HG03565 (cell line): Measurements from ENCODE around the gene RAF1.
"Not testable (repeated sequence)": the region's sequence is repeated elsewhere in the genome, so short reads cannot be mapped to it uniquely, and the experiment has no call there.

ENCODE experiments used
- ATAC-seq: cut with Tn5 transposase; IDR thresholded peaks from one replicate; pipeline ENCODE4 v1.9.1; 2021; ENCODE audit warnings: mild to moderate bottlenecking, moderate library complexity; ENCODE audit not compliant: unreplicated experiment

The RAF1 gene

DNA sequence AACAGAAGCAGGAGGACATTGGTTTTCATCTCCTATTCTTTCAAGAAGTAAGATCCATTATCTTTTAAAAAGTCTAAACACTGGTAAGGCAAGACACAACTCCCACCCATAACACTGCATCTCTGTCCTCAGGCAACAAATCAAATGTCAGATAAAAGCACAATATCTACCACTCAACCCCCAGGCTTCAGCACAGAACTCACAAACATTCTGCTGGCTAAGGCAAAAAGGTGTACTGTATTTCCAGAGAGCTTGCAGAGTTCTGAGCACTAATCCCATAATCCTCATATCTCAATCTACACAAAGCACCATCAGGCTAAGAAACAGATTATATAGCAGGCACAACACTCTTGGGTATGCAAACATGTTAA is 20.9 kb downstream of the RAF1 start:
- no peak for ATAC-seq

DNA sequence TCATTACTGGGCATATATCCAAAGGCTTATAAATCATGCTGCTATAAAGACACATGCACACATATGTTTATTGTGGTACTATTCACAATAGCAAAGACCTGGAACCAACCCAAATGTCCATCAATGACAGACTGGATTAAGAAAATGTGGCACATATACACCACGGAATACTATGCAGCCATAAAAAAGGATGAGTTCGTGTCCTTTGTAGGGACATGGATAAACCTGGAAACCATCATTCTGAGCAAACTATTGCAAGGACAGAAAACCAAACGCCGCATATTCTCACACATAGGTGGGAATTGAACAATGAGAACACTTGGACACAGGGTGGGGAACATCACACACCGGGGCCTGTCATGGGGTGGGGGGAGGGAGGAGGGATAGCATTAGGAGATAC is 23.1 kb downstream of the RAF1 start:
- ATAC-seq, result not testable (repeated sequence)

DNA sequence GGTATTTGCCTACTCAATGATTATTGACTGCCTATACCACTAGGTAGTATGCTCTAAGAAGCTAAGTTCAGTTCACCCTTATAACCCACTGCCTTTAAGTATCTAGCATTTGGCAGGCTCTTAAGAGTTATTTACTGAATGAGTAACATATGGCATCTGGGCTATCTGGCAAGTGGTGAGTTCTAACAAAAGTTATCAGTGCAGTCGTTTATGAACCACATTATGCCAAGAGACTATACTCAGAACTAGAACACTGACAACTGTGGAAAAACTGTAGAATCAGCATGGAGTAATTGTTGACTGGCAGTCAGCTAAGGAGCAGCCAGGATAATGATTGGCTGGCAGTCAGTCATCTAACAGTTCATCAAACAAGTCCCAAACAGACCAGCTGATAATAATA is 25.8 kb downstream of the RAF1 start:
- ATAC-seq, result no peak

DNA sequence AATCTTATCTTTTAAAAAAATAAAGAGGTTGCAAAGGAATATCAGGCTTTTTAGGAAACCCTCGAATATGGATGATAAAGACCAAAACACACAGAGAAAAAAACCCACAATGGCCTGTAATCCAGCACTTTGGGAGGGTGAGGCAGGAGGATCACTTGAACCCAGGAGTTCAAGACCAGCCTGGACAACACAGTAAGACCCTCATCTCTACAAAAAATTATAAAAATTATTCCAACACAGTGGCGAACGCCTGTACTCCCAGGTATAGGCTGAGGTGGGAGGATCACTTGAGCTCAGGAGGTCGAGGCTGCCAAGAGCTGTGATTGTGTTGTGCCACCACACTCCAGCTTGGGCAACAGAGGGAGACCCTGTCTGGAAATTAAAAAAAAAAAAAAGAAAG is 30.8 kb downstream of the RAF1 start:
- ATAC-seq, result no peak

DNA sequence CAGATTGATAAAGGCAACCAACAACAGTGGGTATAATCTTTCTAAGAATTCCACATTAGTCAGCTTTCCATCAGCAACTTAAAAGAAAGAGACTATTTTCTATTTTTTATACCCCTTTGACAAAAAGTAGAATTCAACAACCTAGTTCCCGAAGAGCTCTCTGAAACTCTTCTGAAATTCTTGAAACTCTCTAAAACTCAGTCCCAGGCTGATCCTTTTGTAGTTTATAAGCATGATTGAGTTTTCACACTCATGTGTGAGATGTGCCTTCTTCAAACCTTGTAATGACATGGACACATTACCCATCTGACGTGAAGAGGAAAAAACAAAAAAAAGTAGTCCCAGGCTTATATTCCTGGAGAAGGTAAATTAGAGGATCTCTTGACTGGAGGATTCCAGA is 31.4 kb downstream of the RAF1 start:
- ATAC-seq, result no peak

DNA sequence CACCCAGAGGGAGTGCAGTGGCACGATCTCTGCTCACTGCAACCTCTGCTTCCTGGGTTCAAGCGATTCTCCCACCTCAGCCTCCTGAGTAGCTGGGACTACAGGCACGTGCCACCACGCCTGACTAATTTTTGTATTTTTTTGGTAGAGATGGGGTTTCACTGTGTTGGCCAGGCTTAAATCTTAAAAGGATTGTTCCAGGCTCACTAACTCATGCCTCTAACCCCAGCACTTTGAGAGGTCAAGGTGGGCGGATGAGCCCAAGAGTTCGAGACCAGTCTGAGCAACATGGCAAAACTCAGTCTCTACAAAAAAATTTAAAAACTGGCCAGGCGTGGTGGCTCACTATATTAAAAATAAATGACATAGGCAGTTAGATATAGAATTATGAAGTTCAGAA is 33.1 kb downstream of the RAF1 start:
- ATAC-seq, result not testable (repeated sequence)

DNA sequence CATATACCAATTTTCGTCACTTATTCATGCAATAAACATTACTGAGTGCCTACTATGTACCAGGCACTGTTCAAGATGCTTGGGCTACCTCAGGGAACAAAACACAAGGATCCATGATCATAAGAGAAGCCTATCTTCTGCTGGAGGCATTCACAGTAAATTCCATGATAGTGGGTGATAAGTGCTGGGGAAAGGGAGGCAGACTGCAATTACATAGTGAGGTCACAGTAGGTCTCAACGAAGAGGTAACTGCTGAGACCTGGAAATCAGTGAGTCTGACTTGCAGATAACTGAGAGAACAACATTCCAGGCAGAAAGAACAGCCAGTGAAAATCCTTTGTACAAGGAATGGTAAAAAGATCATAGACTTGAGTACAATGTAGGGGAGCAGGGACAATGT is 33.6 kb downstream of the RAF1 start:
- ATAC-seq, result no peak

DNA sequence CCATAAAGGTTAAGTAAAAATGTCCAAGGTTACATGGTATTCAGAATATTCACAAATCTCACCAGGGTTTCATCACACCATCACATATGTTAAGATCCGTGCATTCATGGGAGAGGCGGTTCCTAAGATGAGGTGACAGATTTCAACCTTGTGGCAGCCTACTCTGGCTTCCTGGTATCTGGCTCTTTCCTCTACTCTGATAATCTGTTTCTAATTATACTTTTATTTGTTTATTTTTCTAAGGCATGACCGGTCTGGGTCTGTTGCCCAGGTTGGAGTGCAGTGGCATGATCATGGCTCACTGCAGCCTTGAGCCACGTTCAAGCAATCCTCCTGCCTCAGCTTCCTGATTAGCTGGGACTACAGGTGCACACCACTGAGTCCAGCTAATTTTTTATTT is 34.4 kb downstream of the RAF1 start:
- no peak for ATAC-seq

DNA sequence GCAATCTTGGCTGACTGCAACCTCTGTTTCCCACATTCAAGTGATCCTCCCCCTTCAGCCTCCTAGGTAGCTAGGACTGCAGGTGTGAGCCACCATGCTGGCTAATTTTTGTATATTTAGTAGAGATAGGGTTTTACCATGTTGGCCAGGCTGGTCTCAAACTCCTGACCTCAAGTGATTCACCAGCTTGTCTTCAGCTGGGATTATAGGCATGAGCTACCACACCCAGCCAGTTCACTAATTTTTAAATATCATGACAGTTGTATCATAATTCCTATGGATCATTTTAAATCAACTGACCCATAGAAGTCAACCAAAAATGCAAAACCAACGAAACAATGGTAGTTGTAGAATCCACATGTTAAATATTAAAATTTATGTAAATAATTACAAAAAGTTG is 35.1 kb downstream of the RAF1 start:
- no peak for ATAC-seq

DNA sequence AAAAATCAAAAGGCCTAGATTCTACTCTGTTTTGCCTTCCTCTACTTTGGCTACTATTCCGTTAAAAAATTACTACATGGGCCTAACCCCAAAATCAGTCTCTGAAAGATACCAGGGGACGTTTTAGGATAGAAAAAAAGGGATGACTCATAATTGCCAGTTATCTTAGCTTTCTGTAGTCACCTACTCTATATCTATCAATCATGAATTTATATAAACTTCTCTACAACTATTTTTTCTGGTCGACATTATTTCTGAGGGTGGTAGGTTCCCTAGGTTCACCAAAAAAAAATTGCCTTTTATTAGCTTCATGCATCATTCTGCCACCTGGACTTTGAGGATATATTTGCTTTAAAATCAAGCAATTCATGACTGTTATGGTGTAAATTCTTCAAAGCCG is 36.5 kb downstream of the RAF1 start:
- no peak for ATAC-seq

DNA sequence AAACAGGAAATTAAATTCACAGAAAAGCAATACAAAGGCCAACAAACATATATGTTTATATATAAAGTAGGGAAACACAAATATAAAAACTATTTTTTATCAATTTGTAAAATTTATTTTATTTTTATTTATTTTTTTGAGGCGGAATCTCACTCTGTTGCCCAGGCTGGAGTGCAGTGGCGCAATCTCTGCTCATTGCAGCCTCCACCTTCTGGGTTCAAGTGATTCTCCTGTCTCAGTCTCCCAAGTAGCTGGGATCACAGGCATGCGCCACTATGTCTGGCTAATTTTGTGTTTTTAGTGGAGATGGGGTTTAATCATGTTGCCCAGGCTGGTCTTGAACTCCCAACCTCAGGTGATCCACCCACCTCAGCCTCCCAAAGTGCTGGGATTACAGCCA is 39.0 kb downstream of the RAF1 start:
- ATAC-seq, result not testable (repeated sequence)

DNA sequence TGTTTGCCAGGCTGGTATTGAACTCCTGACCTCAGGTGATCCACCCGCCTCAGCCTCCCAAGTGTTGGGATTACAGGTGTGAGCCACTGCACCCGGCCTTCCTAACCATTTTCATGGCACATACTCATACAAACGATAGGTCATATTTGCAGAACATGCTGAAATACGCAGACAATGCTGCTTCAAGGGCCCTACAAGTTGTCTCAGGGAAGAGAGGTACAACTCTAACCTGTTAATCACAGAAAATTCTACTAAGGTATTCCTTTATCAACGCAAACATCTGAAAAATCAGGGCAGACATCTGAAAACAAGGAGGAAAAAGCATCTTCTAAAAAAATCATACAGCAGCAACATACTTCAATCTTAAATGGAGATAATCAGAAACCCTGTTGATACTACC is 39.9 kb downstream of the RAF1 start:
- no peak for ATAC-seq

DNA sequence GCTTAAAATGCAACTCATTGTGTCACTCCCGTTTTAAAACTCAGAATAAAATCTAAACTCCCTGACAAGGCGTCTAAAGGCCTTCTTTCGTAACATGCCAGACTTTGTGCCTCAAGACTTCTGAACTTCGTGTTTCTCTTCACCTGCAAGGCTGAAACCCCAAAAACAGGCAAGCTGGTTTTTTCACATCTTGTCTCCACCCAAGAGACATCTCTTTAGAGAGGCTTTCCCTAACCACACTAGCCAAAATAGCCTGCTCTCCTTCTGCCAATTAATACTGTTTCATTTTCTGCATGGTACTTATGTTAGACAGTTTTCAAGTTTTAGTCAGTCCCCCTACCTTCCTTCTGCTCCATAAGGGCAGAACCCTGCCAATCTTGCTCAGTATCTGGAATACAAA is 41.6 kb downstream of the RAF1 start:
- ATAC-seq, result no peak

DNA sequence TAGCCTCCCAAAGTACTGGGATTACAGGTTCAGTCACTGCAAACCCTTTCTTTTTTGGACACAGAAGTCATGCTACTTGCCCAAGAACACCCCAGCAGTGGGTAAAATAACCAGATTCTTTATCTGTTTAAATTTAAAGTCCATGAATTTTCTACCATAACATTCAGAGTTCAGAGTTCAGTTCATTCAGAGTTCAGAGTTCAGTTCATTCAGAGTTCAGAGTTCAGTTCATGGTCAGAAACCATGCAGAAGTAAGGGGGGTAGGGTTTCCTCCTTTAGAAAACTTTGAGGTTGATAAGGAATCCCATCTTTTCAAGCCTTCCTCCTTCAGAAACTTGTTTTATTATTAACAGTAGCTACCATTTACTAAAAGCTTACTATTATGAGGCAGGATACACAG is 43.2 kb downstream of the RAF1 start:
- no peak for ATAC-seq

DNA sequence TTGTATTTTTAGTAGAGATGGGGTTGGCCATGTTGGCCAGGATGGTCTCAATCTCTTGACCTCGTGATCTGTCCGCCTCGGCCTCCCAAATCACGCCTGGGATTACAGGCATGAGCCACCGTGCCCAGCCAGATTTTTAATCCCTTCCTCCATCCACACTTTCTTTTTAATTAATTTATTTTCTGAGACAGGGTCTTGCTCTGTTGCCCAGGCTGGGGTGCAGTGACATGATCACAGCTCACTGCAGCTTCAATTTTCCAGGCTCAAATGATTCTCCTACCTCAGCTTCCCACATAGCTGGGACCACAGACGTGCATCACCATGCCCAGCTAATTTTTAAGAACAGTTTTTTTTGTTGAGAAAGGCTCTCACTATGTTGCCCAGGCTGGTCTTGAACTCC is 43.6 kb downstream of the RAF1 start:
- ATAC-seq, result no peak

DNA sequence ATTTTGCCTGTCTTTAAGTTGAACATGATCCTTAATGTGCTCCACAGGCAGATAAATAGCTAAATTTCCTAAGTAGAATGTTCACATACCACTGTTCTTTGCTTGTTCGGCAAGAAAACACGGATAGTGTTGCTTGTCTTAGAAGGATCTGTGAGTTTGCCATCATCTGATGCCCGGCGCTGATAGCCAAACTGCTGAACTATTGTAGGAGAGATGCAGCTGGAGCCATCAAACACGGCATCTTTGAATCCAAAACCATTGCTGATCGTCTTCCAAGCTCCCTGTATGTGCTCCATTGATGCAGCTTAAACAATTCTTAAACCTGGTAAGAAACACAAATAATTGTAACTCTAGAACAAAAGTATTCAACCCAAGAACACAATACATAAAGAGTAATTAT is 45.5 kb downstream of the RAF1 start:
- no peak for ATAC-seq

DNA sequence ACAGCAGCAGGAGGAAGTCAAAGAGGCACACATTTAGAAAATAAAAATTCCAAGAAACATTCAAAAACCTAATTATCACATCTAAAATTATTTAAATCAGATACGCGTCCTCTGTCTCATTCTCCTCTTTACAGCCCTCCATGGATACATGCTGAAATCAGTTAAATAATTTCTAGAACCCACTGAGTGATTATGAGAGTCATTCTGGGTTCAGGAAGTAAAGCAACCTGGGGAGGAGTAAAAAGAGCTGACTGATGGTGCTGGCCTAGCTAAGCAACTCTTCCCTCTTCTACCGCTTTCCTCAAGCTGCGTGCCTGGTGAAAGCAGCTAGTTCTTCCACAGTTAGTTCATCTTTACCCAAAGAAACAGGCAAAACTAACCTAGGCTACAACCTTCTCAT is 48.7 kb downstream of the RAF1 start:
- ATAC-seq, result no peak

DNA sequence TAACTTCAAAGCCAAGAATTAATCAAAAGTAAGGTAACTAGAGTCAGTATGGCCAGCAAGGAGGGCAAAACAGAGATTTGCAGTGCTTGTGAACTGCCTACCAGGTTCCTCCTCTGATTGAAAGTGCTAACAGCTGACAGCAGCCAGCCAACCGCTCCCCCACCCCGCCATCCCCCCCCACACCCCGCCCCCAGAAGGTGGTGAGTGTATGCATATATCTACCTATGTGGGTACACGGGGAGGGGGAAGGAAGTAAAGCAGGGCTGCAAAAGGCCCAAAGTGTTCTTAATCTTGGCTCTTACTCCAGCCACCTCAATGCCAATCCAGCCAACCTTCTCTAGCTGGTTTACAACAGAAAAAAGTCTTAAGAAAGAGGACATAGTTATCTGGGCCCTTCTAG is 50.7 kb downstream of the RAF1 start:
- no peak for ATAC-seq

DNA sequence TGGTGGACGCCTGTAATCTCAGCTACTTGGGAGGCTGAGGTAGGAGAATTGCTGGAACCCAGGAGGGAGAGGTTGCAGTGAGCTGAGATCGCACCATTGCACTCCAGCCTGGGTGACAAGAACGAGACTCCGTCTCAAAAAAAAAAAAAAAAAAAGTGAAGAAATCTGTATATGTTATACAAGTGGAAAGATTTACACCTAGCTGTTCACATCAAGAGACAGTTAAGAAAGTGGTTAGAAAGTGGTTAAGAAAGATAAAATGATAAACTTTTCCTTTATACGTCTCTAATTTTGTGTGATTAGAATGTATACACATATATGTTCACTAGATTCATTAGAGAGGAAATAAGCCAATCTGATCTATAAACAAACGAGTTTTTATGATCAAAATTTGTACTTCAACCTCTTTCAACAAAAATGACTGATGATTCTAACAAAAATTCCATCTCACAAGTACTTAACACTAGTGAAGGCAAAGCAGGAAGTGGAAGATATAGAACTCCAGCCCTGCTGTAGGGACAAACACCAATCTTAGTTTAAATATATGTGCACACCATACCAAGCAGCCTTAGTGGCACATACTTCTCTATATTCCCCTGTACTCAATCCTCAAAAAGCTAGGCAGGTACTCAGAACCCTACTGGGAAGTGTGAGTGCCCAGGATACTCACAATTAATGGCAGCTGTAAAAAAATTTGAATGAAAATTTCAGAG is 51.2 kb downstream of the RAF1 start:
- ATAC-seq, result no peak

DNA sequence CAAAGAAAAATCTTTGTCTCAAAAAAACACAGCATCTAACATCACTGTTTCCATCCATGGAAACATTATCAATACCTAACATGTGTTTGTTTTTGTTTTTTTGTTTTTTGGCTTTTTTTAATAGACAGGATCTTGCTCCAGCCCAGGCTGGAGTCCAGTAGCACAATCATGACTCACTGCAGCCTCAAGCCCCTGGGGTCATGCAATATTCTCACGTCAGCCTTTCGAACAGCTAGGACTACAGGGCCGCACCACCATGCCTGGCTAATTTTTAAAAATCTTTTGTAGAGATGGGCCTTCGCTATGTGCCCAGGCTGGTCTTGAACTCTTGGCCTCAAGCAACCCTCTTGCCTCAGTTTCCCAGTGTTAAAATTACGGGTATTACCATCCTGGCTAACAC is 52.8 kb downstream of the RAF1 start:
- ATAC-seq, result no peak

DNA sequence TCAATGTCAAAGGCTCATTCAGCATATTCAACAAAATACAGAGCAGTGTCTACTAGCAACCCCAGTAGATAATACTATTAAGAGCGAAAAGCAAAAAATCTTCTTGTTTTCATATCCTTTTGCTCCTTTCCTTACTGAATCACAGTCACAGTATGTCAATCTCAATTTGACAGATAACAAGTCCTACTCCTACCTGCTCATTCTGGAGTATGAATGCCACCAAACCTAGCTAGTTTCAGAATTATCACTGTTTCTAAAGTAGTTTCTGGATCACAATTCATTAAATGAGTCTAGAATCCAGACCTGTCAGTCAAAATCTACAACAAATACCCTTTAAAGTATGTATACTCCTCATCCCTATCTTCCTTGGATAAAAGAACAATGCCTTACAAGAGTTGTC is 55.5 kb downstream of the RAF1 start:
- no peak for ATAC-seq

DNA sequence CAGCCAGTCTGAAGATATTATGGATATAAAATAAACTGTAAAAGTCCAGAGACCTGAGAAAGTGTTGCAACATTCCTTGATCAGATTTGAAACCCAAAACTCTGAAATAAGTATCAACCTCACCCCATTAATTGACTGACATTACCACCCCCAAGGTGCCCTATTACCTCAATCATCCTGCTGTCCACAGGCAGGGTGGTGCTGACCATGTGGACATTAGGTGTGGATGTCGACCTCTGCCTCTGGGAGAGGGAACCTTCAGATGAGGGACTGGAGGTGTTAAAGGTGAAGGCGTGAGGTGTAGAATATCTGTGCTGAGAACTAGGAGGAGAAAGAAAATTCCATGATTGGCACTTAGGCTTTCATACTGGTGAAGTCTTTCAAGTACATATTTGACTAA is 59.9 kb downstream of the RAF1 start:
- ATAC-seq, result no peak

DNA sequence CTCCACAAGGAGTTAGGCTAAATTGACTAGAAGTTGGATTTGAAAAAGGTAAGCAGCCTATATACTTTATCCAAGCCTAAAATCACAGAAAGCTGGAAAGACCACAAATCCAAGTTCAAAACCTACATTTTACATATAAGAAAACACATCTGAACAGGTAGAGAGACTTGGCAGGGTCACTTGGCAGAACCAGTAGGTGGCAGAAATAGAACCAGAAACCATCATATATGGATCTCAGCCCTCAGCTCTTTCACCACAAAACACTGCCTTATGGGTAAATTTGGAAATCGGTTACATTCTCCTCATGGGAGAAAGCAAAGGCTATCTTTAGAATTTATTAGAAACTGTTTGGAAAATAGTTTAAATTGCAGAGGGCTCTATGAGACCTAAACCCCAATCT is 62.8 kb downstream of the RAF1 start:
- no peak for ATAC-seq

DNA sequence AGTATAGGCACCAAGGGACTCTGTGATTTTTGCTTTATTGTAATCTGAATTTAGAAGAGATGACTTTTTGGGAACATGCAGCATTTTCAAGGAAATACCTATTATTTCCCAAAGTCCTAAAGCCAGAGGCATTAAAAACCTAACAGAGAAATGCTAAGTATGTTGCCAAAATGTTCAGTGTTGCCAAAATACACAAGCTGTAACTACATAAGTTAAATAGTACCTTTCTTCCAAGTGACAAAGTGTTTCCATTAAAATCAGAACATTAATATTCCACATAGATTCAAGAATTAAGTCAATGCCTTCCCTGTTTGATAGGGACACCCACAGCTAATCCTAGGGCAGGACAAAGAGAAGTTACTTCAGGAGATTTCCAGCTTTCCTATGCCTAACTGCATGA is 65.0 kb downstream of the RAF1 start:
- no peak for ATAC-seq
